Loucy (cell line): ENCODE results near the gene FTO.

Experiments used
- H2AFZ ChIP-seq: fragments of 200-600 bp; sonication (generic); 2 replicates; pipeline ENCODE4 v1.6.0; 2016; ENCODE audit warnings: antibody characterized with exemption, mild to moderate bottlenecking, low read length, moderate library complexity
- H3F3A ChIP-seq: fragments of 200-600 bp; 2 replicates; pipeline ENCODE4 v1.6.0; 2016; ENCODE audit warnings: antibody characterized with exemption, low read depth, mild to moderate bottlenecking
- H3K27me3 ChIP-seq: fragments of 200-600 bp; sonication (generic); 2 replicates; pipeline ENCODE4 v1.6.1; 2014; ENCODE audit warnings: low read length, mild to moderate bottlenecking; ENCODE audit not compliant: insufficient read depth, poor library complexity, severe bottlenecking
- H3K36me3 ChIP-seq: fragments of 200-600 bp; sonication (generic); 2 replicates; pipeline ENCODE4 v1.6.1; 2016; ENCODE audit warnings: low read length; ENCODE audit not compliant: insufficient read depth
- H3K4me1 ChIP-seq: fragments of 200-600 bp; sonication (generic); 2 replicates; pipeline ENCODE4 v1.5.1; 2014; ENCODE audit warnings: low read length, mild to moderate bottlenecking; ENCODE audit not compliant: insufficient read depth, poor library complexity, severe bottlenecking
- H3K4me2 ChIP-seq: fragments of 200-600 bp; sonication (generic); 2 replicates; pipeline ENCODE4 v1.6.0; 2014; ENCODE audit warnings: antibody characterized with exemption, low read length, low read depth, mild to moderate bottlenecking; ENCODE audit not compliant: poor library complexity, severe bottlenecking
- H3K4me3 ChIP-seq: fragments of 200-600 bp; sonication (generic); 2 replicates; pipeline ENCODE4 v1.5.1; 2014; ENCODE audit warnings: low read length, mild to moderate bottlenecking, mixed read lengths; ENCODE audit not compliant: poor library complexity, severe bottlenecking
- H3K79me2 ChIP-seq: fragments of 200-600 bp; sonication (generic); 2 replicates; pipeline ENCODE4 v1.6.1; 2014; ENCODE audit warnings: low read length; ENCODE audit not compliant: insufficient read depth
- H3K9ac ChIP-seq: fragments of 200-600 bp; sonication (generic); 2 replicates; pipeline ENCODE4 v1.6.0; 2014; ENCODE audit warnings: mild to moderate bottlenecking, low read depth, low read length, moderate library complexity; ENCODE audit not compliant: poor library complexity, severe bottlenecking
- H3K9me2 ChIP-seq: fragments of 200-600 bp; sonication (generic); replicated peaks from 2 replicates; pipeline ENCODE4 v1.6.1; 2016; ENCODE audit warnings: low read depth, low read length, mixed read lengths
- H3K9me3 ChIP-seq: fragments of 200-600 bp; sonication (generic); 2 replicates; pipeline ENCODE4 v1.6.1; 2014; ENCODE audit warnings: mild to moderate bottlenecking, antibody characterized with exemption, low read length, low read depth; ENCODE audit not compliant: insufficient read depth
- H4K20me1 ChIP-seq: fragments of 200-600 bp; sonication (generic); 2 replicates; pipeline ENCODE4 v1.6.0; 2014; ENCODE audit warnings: antibody characterized with exemption, low read length, mild to moderate bottlenecking; ENCODE audit not compliant: insufficient read depth, poor library complexity, severe bottlenecking
- CTCF ChIP-seq: fragments of 200-600 bp; sonication (generic); conservative IDR thresholded peaks from 2 replicates; pipeline ENCODE4 v1.5.1; 2014; ENCODE audit warnings: mild to moderate bottlenecking, antibody characterized with exemption, low read length
- EZH2phosphoT487 ChIP-seq: fragments of 200-600 bp; IDR thresholded peaks from 2 replicates; pipeline ENCODE4 v1.6.1; 2018; ENCODE audit warnings: antibody characterized with exemption, mild to moderate bottlenecking, moderate library complexity, borderline replicate concordance

FTO gene

GRCh38 chr16:53784291-53784690 is 80.3 kb downstream of the FTO start:
- Histone ChIP-seq H2AFZ (no peak overlapping the region), H3K4me3 (no peak overlapping the region), H3K36me3 (no peaks in the 10 kb centered on the region), H3K4me1 (peaks cover 48% of the 10 kb centered on the region), H3K79me2 (peaks cover 76% of the 10 kb centered on the region), H3F3A (0 out of 2 replicates have a peak, but pooled peaks cover 2% of the 10 kb centered on the region), H3K9me2 (no peaks in the 10 kb centered on the region), H4K20me1 (no peaks in the 10 kb centered on the region), H3K9me3 (no peaks in the 10 kb centered on the region), H3K9ac (no peak overlapping the region), H3K27me3 (no peaks in the 10 kb centered on the region), H3K4me2 (peak overlapping the region; percentile 2)
- TF ChIP-seq CTCF (no peak), EZH2phosphoT487 (no peak)

GRCh38 chr16:53785044-53785443 is 81.1 kb downstream of the FTO start:
- Histone ChIP-seq H3K9me3 (no peaks in the 10 kb centered on the region), H3K79me2 (peaks cover 70% of the 10 kb centered on the region), H3K36me3 (no peaks in the 10 kb centered on the region), H2AFZ (no peak overlapping the region), H4K20me1 (no peaks in the 10 kb centered on the region), H3K4me2 (no peak overlapping the region), H3K4me3 (no peak overlapping the region), H3F3A (0 out of 2 replicates have a peak, but pooled peaks cover 2% of the 10 kb centered on the region), H3K4me1 (peaks cover 41% of the 10 kb centered on the region), H3K9me2 (no peaks in the 10 kb centered on the region), H3K9ac (no peak overlapping the region), H3K27me3 (no peaks in the 10 kb centered on the region)
- TF ChIP-seq EZH2phosphoT487 (no peak), CTCF (no peak)

DNA sequence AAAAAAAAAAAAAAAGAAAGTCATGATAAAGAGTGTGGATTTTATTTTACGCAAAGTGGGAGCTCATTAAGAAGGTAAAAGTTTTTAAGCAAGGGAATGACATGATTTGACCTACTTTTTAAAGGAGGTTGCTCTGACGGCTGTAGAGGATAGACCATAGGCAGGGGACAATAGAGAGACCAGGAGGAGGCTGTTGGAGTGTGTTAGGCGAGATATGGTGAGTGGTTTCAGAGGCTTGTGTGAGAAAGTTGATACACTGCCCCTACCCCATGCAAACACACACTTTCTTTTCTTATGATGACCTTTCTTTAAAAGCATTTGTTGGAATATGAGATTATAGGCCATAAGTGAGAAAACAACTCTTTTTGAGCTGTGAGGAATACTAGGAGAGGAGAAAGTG is 82.0 kb downstream of the FTO start:
- H3K9ac ChIP-seq: peak overlapping the region; percentile 31
- no peak overlapping the region for H3K4me3 ChIP-seq
- no peaks in the 10 kb centered on the region for H3K9me3 ChIP-seq
- no peak overlapping the region for H2AFZ ChIP-seq
- TF ChIP-seq EZH2phosphoT487 (no peak), CTCF (no peak)
- peaks cover 34% of the 10 kb centered on the region for H3K4me1 ChIP-seq
- no peak overlapping the region for H3K4me2 ChIP-seq
- H3K27me3 ChIP-seq: no peaks in the 10 kb centered on the region
- H3F3A ChIP-seq: 0 out of 2 replicates have a peak, but pooled peaks cover 2% of the 10 kb centered on the region
- no peaks in the 10 kb centered on the region for H4K20me1 ChIP-seq
- H3K36me3 ChIP-seq: no peaks in the 10 kb centered on the region
- no peaks in the 10 kb centered on the region for H3K9me2 ChIP-seq
- peaks cover 65% of the 10 kb centered on the region for H3K79me2 ChIP-seq
